ENCODE data around the gene LMOD1.

DNA sequence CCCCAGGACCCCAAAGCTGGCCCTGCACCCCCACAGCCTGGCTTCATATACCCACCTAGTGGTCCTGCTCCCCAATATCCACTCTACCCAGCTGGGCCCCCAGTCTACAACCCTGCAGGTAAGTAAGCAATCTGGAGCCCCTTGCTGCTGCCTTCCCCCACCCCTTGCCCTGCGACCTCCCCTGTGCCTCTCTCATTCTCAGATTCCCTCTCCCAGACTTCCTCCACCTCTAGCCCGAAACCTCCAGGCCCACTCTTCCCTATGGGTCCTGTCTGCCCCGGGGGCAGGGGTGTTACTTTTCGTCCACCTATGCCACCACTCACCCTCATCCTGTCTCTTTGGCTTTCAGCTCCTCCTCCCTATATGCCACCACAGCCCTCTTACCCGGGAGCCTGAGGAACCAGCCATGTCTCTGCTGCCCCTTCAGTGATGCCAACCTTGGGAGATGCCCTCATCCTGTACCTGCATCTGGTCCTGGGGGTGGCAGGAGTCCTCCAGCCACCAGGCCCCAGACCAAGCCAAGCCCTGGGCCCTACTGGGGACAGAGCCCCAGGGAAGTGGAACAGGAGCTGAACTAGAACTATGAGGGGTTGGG is 54.8 kb downstream of the LMOD1 start:
- TF ChIP-seq, protein P1, sequence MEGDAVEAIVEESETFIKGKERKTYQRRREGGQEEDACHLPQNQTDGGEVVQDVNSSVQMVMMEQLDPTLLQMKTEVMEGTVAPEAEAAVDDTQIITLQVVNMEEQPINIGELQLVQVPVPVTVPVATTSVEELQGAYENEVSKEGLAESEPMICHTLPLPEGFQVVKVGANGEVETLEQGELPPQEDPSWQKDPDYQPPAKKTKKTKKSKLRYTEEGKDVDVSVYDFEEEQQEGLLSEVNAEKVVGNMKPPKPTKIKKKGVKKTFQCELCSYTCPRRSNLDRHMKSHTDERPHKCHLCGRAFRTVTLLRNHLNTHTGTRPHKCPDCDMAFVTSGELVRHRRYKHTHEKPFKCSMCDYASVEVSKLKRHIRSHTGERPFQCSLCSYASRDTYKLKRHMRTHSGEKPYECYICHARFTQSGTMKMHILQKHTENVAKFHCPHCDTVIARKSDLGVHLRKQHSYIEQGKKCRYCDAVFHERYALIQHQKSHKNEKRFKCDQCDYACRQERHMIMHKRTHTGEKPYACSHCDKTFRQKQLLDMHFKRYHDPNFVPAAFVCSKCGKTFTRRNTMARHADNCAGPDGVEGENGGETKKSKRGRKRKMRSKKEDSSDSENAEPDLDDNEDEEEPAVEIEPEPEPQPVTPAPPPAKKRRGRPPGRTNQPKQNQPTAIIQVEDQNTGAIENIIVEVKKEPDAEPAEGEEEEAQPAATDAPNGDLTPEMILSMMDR (IDR thresholded peaks at IDR 0.05) = no peak
- no peak for TF ChIP-seq POLR2A (IDR thresholded peaks at IDR 0.05)

All from heart left ventricle (tissue), 13 donors.